MCF 10A (cell line): Measurements from ENCODE around the gene LSM7. TPM values are rescaled to one million over a fixed set of nuclear protein-coding genes. Genes with fewer than 3 reads are reported as not detected.

Experiments
- BruUV-seq: library from RNA; stranded (reverse); fragments of 400-500 nt; replicated peaks from 2 replicates; lab custom pipeline; 2021; lab: Mats Ljungman, UMichigan
- CTCF ChIA-PET: fragments of 300-600 bp; sonication (Branson Sonifier 250); formaldehyde crosslinking; extraction: SDS; loops from one replicate; lab custom pipeline; 2021; ENCODE audit warnings: antibody characterized with exemption, inconsistent platforms; lab: Yijun Ruan, JAX
- POLR2A ChIA-PET: fragments of 300-600, 350-650 bp; sonication (Branson Sonifier 250); formaldehyde crosslinking; extraction: SDS; loops from one replicate; lab custom pipeline; 2020; ENCODE audit warnings: antibody characterized with exemption, inconsistent platforms; lab: Yijun Ruan, JAX
- DNase-seq: peaks from one replicate; pipeline ENCODE4 v3.0.0-alpha.2; 2018; ENCODE audit not compliant: unreplicated experiment
- H3K27ac Mint-ChIP-seq: one replicate; pipeline ENCODE4 v1.8.0; 2022; ENCODE audit warnings: mild to moderate bottlenecking, low read depth, mixed read lengths; ENCODE audit not compliant: unreplicated experiment
- H3K27me3 Mint-ChIP-seq: one replicate; pipeline ENCODE4 v1.8.0; 2022; ENCODE audit warnings: mixed read lengths; ENCODE audit not compliant: insufficient read depth, unreplicated experiment
- H3K36me3 Mint-ChIP-seq: one replicate; pipeline ENCODE4 v1.8.0; 2022; ENCODE audit warnings: mild to moderate bottlenecking, moderate library complexity, mixed read lengths; ENCODE audit not compliant: insufficient read depth, unreplicated experiment
- H3K4me1 Mint-ChIP-seq: one replicate; pipeline ENCODE4 v1.8.0; 2022; ENCODE audit warnings: mixed read lengths; ENCODE audit not compliant: insufficient read depth, unreplicated experiment
- H3K4me3 Mint-ChIP-seq: one replicate; pipeline ENCODE4 v1.8.0; 2022; ENCODE audit warnings: mild to moderate bottlenecking, moderate library complexity, mixed read lengths; ENCODE audit not compliant: unreplicated experiment
- H3K9me3 Mint-ChIP-seq: one replicate; pipeline ENCODE4 v1.8.0; 2022; ENCODE audit warnings: mixed read lengths; ENCODE audit not compliant: unreplicated experiment
- intact Hi-C: fragments of 100-400 bp; cut with micrococcal nuclease; formaldehyde crosslinking; loops from 2 replicates; pipeline ENCODE4 v1.14.1; 2022
- total RNA-seq: library from RNA; stranded (reverse); gene quantifications from 2 replicates; pipeline ENCODE4 v1.2.3, GENCODE V29; 2022
- TF ChIP-seq, protein P1 (sequence below): fragments of 200-600 bp; IDR thresholded peaks from one replicate; pipeline ENCODE4 v1.8.0; 2022; ENCODE audit warnings: antibody characterized with exemption, mild to moderate bottlenecking; ENCODE audit not compliant: unreplicated experiment

LSM7 gene
- total RNA-seq, 1 experiment from 2014 or later = 135 TPM

DNA sequence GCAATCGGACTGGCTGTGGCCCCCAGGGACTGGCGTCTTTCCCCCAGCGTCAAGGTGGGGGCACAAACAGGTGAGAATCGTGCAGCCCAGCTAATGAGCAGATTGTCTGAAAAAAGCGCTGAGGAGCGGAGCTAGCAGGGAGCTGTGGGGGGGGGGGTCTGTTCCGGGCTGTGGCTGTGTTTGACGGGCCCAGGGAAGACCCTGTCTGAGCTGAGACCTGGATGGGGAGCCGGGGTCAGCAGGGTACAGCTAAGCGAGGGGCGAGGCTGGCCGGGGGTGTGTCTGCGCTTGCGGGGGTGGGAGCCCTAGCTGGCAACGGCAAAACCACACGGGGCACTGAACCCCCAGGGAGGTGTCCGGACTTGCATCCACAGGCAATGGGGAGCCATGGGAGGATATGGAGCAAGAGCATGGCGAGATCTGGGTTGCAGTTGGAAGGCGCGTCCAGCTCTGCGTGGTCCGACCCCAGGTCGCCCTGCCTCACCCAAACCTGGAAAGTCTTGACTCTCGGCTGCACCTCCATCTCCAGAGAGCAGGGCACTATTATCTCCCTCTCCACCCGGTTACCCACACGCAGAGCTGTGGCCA is 25.1 kb downstream of the LSM7 start:
- BruUV-seq = no TSS peak
- peaks cover 2% of the 10 kb centered on the region for H3K27me3 Mint-ChIP-seq
- H3K4me3 Mint-ChIP-seq = no peak overlapping the region
- no peaks in the 10 kb centered on the region for H3K9me3 Mint-ChIP-seq
- intact Hi-C loops = no loop called here
- H3K36me3 Mint-ChIP-seq = no peaks in the 10 kb centered on the region
- ChIA-PET POLR2A (no interaction called here), CTCF (no interaction called here)
- TF ChIP-seq, protein P1, sequence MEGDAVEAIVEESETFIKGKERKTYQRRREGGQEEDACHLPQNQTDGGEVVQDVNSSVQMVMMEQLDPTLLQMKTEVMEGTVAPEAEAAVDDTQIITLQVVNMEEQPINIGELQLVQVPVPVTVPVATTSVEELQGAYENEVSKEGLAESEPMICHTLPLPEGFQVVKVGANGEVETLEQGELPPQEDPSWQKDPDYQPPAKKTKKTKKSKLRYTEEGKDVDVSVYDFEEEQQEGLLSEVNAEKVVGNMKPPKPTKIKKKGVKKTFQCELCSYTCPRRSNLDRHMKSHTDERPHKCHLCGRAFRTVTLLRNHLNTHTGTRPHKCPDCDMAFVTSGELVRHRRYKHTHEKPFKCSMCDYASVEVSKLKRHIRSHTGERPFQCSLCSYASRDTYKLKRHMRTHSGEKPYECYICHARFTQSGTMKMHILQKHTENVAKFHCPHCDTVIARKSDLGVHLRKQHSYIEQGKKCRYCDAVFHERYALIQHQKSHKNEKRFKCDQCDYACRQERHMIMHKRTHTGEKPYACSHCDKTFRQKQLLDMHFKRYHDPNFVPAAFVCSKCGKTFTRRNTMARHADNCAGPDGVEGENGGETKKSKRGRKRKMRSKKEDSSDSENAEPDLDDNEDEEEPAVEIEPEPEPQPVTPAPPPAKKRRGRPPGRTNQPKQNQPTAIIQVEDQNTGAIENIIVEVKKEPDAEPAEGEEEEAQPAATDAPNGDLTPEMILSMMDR = no peak
- H3K4me1 Mint-ChIP-seq = no peaks in the 10 kb centered on the region
- no peak overlapping the region for H3K27ac Mint-ChIP-seq
- DNase-seq = no peak

DNA sequence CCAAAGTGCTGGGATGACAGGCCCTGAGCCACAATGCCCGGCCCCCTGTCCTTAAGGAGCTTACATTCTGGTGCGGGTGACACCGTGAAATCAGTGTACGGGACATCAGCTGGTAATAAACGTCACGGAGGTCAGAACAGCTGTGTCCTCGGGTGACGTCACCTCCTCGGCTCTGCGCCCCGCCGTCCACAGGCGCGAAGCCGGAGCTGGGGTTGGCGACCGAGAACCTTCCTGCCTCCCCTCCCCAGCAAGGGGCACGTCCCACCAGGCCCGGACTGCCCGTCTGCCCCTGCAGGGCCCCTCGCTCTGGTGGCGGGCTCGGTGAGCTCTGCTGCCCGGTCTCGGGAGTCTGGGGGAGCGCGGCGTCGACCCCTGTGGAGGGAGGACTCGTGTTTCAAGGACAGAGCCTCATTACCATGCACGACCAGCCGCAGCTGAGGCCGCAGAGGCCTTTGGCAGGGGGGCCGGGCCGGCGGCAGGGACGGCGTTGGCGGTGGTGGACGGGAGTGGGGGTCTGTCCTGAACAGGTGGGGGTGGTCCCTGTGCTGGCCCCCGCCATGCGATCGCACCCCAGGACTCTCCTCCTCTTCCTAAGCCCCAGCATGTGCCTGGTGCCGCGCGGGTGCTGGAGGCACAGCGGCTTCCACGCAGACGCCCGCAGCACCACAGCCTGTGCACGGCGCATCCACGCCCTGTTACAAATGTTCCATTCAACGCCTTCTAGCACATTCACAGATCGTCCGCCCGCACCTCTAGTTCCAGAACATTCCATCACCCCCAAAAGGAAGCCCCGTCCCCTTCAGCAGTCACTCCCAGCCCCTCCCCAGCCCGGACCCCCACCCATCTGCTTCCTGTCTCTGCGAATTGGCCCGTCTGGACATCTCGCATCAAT is 25.8 kb downstream of the LSM7 start:
- ChIA-PET POLR2A (no interaction called here), CTCF (interaction anchor here (0.7 to 1.3 kb wide), 2 partner anchors 89 to 173 kb away, joined by 4 to 6 read pairs; no protein-coding TSS in a partner anchor)
- no peak overlapping the region for H3K27ac Mint-ChIP-seq
- intact Hi-C loops = no loop called here
- BruUV-seq = no TSS peak
- H3K36me3 Mint-ChIP-seq = no peaks in the 10 kb centered on the region
- H3K4me1 Mint-ChIP-seq = no peaks in the 10 kb centered on the region
- H3K9me3 Mint-ChIP-seq = no peaks in the 10 kb centered on the region
- DNase-seq = no peak
- H3K4me3 Mint-ChIP-seq = no peak overlapping the region
- TF ChIP-seq, protein P1 = no peak
- H3K27me3 Mint-ChIP-seq = no peaks in the 10 kb centered on the region

DNA sequence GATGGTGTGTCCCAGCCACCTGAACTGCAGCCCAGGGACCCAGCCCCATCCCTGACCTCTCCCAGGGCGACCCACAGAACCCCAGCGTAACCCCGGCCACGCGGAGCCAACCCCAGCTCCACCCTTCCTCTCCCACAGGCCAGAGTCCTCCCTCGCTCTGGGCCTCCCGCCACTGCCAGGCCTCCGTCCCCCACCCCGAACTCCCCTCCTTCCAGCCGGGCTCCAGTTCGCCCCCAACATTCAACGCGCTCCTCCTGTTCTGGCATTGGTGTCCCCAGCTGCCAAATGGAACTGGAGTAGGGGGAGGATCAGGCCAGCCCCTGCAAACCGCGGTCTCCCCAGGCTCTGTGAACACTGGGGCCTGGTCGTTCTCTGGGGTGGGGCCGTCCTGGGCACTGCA is 27.9 kb downstream of the LSM7 start:
- Mint-ChIP-seq H3K4me1 (no peaks in the 10 kb centered on the region), H3K36me3 (no peaks in the 10 kb centered on the region), H3K27me3 (no peaks in the 10 kb centered on the region), H3K27ac (no peak overlapping the region), H3K9me3 (no peaks in the 10 kb centered on the region), H3K4me3 (no peak overlapping the region)
- intact Hi-C loops = no loop called here
- BruUV-seq = no TSS peak
- no peak for DNase-seq
- ChIA-PET CTCF (no interaction called here), POLR2A (no interaction called here)
- TF ChIP-seq, protein P1 = no peak

DNA sequence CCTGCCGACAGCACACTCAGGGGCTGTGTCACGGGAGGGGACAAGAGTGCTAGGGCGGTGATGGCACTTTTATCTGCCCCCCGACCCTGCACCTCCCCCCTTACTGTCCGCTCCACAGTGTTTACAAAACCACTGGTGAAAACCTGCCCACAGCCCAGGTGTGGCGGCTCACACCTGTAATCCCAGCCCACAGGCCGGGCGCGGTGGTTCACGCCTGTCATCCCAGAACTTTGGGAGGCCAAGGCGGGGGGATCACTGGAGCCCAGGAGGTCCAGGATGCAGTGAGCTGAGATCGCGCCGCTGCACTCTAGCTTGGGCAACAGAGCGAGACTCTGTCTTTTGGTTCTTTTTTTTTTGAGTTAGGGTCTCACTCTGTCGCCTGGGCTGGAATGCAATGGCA is 32.2 kb downstream of the LSM7 start:
- Mint-ChIP-seq H3K4me3 (no peak overlapping the region), H3K27me3 (peaks cover 23% of the 10 kb centered on the region), H3K36me3 (no peaks in the 10 kb centered on the region), H3K9me3 (no peaks in the 10 kb centered on the region), H3K4me1 (no peaks in the 10 kb centered on the region), H3K27ac (no peak overlapping the region)
- POLR2A ChIA-PET = no interaction called here
- no TSS peak for BruUV-seq
- intact Hi-C loops = no loop called here
- DNase-seq = no peak
- CTCF ChIA-PET = no interaction called here
- TF ChIP-seq, protein P1 = no peak
